HG03575 (cell line): ENCODE results near the gene CDHR2.

ENCODE experiments used
- ATAC-seq: cut with Tn5 transposase; IDR thresholded peaks from one replicate; pipeline ENCODE4 v1.9.1; 2021; ENCODE audit not compliant: unreplicated experiment, insufficient number of reproducible peaks, low FRiP score; ENCODE audit errors: extremely low read depth

CDHR2 gene

GRCh38 chr5:176608937-176609723, 60.0 kb downstream of the CDHR2 start:
- no peak for ATAC-seq

- no peak for ATAC-seq
These were observed 60.7 kb downstream of the CDHR2 start, which contains the start of gene GPRIN1 for GRCh38 chr5:176609724-176610434. TSS of gene GPRIN1 (minus strand) at chr5:176610156. CDS start at chr5:176599834, 10,322 bp downstream.

GRCh38 chr5:176610435-176610773, 61.3 kb downstream of the CDHR2 start:
- ATAC-seq: no peak

- no peak for ATAC-seq
These were observed 62.3 kb downstream of the CDHR2 start for GRCh38 chr5:176611435-176611834.

GRCh38 chr5:176612008-176612407, 62.9 kb downstream of the CDHR2 start:
- ATAC-seq: no peak

GRCh38 chr5:176612855-176613254, 63.7 kb downstream of the CDHR2 start:
- no peak for ATAC-seq

GRCh38 chr5:176614805-176615478, 65.8 kb downstream of the CDHR2 start:
- no peak for ATAC-seq

- ATAC-seq: no peak
These were observed 67.4 kb downstream of the CDHR2 start for GRCh38 chr5:176616511-176616910.

- ATAC-seq: no peak
These were observed 69.6 kb downstream of the CDHR2 start for GRCh38 chr5:176618783-176619182.

GRCh38 chr5:176619203-176619568, 70.0 kb downstream of the CDHR2 start:
- no peak for ATAC-seq

GRCh38 chr5:176619569-176620332, 70.6 kb downstream of the CDHR2 start:
- ATAC-seq: no peak

- no peak for ATAC-seq
These were observed 71.3 kb downstream of the CDHR2 start for GRCh38 chr5:176620333-176620981.

GRCh38 chr5:176621661-176622079, 72.5 kb downstream of the CDHR2 start:
- ATAC-seq: no peak

- no peak for ATAC-seq
These were observed 75.0 kb downstream of the CDHR2 start for GRCh38 chr5:176624142-176624541.

- ATAC-seq: no peak
These were observed 75.8 kb downstream of the CDHR2 start for GRCh38 chr5:176624938-176625337.

GRCh38 chr5:176625512-176625911, 76.4 kb downstream of the CDHR2 start:
- ATAC-seq: no peak

GRCh38 chr5:176625966-176626875, 77.1 kb downstream of the CDHR2 start:
- no peak for ATAC-seq

- no peak for ATAC-seq
These were observed 77.7 kb downstream of the CDHR2 start for GRCh38 chr5:176626876-176627236.
